Neural cell (in vitro differentiated cells): Measurements from ENCODE around the gene KRT74.

Experiments used
- CTCF ChIP-seq: fragments of 450-650 bp; IDR thresholded peaks from 2 replicates; pipeline ENCODE4 v1.5.1; 2014; ENCODE audit warnings: antibody characterized with exemption, mild to moderate bottlenecking, moderate library complexity; ENCODE audit not compliant: poor library complexity, severe bottlenecking
- EP300 ChIP-seq: fragments of 450-650 bp; conservative IDR thresholded peaks from 2 replicates; pipeline ENCODE4 v1.6.1; 2014; ENCODE audit warnings: antibody characterized with exemption, mild to moderate bottlenecking, moderate library complexity; ENCODE audit not compliant: poor library complexity, severe bottlenecking
- EZH2 ChIP-seq: fragments of 200-600, 300-800 bp; shearing (Covaris generic), sonication (generic); IDR thresholded peaks from 2 replicates; pipeline ENCODE4 v1.6.1; 2014; ENCODE audit warnings: antibody characterized with exemption, low read length, borderline replicate concordance, mild to moderate bottlenecking; ENCODE audit not compliant: insufficient read depth, poor library complexity, severe bottlenecking
- POLR2AphosphoS5 ChIP-seq: IDR thresholded peaks from 2 replicates; pipeline ENCODE4 v1.6.1; 2012
- RAD21 ChIP-seq: fragments of 450-650 bp; conservative IDR thresholded peaks from 2 replicates; pipeline ENCODE4 v1.6.1; 2014; ENCODE audit warnings: antibody characterized with exemption, mild to moderate bottlenecking, moderate library complexity
- REST ChIP-seq: IDR thresholded peaks from 2 replicates; pipeline ENCODE4 v1.6.1; 2012; ENCODE audit warnings: borderline replicate concordance
- TAF1 ChIP-seq: IDR thresholded peaks from 2 replicates; pipeline ENCODE4 v1.6.1; 2012; ENCODE audit warnings: low read depth

- TF ChIP-seq CTCF (no peak), REST (no peak), RAD21 (no peak), EZH2 (no peak), EP300 (no peak), TAF1 (no peak), POLR2AphosphoS5 (no peak)
Measured at GRCh38 chr12:52618216-52618615, 44.6 kb upstream of the KRT74 start, which contains the start of gene KRT73.
